PC-3 (cell line): Measurements from ENCODE around the gene TIPARP. TPM values are rescaled to one million over a fixed set of nuclear protein-coding genes. Genes with fewer than 3 reads are reported as not detected.

Experiments
- ATAC-seq: fragments of 200-7000 bp; cut with Tn5 transposase; 2 replicates; pipeline ENCODE4 v1.9.1; 2020; ENCODE audit warnings: mild to moderate bottlenecking, moderate library complexity
- BruUV-seq: library from RNA; stranded (reverse); fragments of 400-500 nt; replicated peaks from 2 replicates; lab custom pipeline; 2021; lab: Mats Ljungman, UMichigan
- CTCF ChIA-PET: fragments of 300-600 bp; sonication (Branson Sonifier 250); formaldehyde crosslinking; loops from one replicate; lab custom pipeline; 2022; ENCODE audit warnings: antibody characterized with exemption; lab: Charles Lee
- POLR2A ChIA-PET: fragments of 300-600 bp; sonication (Branson Sonifier 250); formaldehyde crosslinking; loops from one replicate; lab custom pipeline; 2022; ENCODE audit warnings: antibody characterized with exemption; ENCODE audit not compliant: unreplicated experiment; lab: Charles Lee
- DNase-seq: peaks from one replicate; pipeline ENCODE4 v3.0.0-alpha.2; 2015
- H2AFZ ChIP-seq: fragments of 300-600 bp; sonication (generic); 2 replicates; pipeline ENCODE4 v1.6.0; 2016; ENCODE audit warnings: antibody characterized with exemption, low read length
- H3F3A ChIP-seq: fragments of 300-600 bp; sonication (generic); one replicate; pipeline ENCODE4 v1.6.0; 2017; ENCODE audit warnings: antibody characterized with exemption, low read length, control low read depth, mild to moderate bottlenecking; ENCODE audit not compliant: unreplicated experiment
- H3K27ac ChIP-seq: fragments of 300-600 bp; sonication (generic); 2 replicates; pipeline ENCODE4 v1.5.1; 2016; ENCODE audit warnings: mild to moderate bottlenecking, low read length
- H3K27me3 ChIP-seq: fragments of 300-600 bp; sonication (generic); 2 replicates; pipeline ENCODE4 v1.6.1; 2016; ENCODE audit warnings: low read length, mixed read lengths
- H3K36me3 ChIP-seq: fragments of 300-600 bp; sonication (generic); 2 replicates; pipeline ENCODE4 v1.6.1; 2016; ENCODE audit warnings: low read depth, mixed run types, low read length, mixed read lengths
- H3K4me1 ChIP-seq: fragments of 300-600 bp; sonication (generic); 2 replicates; pipeline ENCODE4 v1.5.1; 2016; ENCODE audit warnings: low read length; ENCODE audit not compliant: insufficient read depth
- H3K4me2 ChIP-seq: fragments of 300-600 bp; sonication (generic); 2 replicates; pipeline ENCODE4 v1.6.0; 2016; ENCODE audit warnings: low read length
- H3K4me3 ChIP-seq: fragments of 300-600 bp; sonication (generic); 2 replicates; pipeline ENCODE4 v1.5.1; 2016; ENCODE audit warnings: mild to moderate bottlenecking, low read length, mixed read lengths
- H3K79me2 ChIP-seq: fragments of 300-600 bp; sonication (generic); 2 replicates; pipeline ENCODE4 v1.6.1; 2017; ENCODE audit warnings: low read length, mixed read lengths
- H3K9ac ChIP-seq: fragments of 300-600 bp; sonication (generic); 2 replicates; pipeline ENCODE4 v1.6.0; 2016; ENCODE audit warnings: mild to moderate bottlenecking, low read length
- H3K9me2 ChIP-seq: fragments of 300-600 bp; sonication (generic); replicated peaks from 2 replicates; pipeline ENCODE4 v1.6.1; 2016; ENCODE audit warnings: mixed run types, low read length, mixed read lengths
- H3K9me3 ChIP-seq: fragments of 300-600 bp; sonication (generic); 2 replicates; pipeline ENCODE4 v1.6.1; 2016; ENCODE audit warnings: low read length, mixed read lengths
- H4K20me1 ChIP-seq: fragments of 300-600 bp; sonication (generic); 2 replicates; pipeline ENCODE4 v1.6.1; 2016; ENCODE audit warnings: low read length, mixed read lengths
- CTCF ChIP-seq: fragments of 300-600 bp; sonication (generic); conservative IDR thresholded peaks from 2 replicates; pipeline ENCODE4 v1.5.1; 2017; ENCODE audit warnings: antibody characterized with exemption, low read depth, mild to moderate bottlenecking, low read length
- EZH2 ChIP-seq: fragments of 300-600 bp; sonication (generic); IDR thresholded peaks from one replicate; pipeline ENCODE4 v1.6.1; 2017; ENCODE audit warnings: antibody characterized with exemption, mild to moderate bottlenecking, low read length; ENCODE audit not compliant: unreplicated experiment
- EZH2phosphoT487 ChIP-seq: fragments of 300-600 bp; sonication (generic); IDR thresholded peaks from 2 replicates; pipeline ENCODE4 v1.6.1; 2018; ENCODE audit warnings: mild to moderate bottlenecking, antibody characterized with exemption, low read length, borderline replicate concordance
- intact Hi-C: fragments of 100-400 bp; cut with micrococcal nuclease; formaldehyde crosslinking; loops from 2 replicates; pipeline ENCODE4 v1.9.0; 2023
- total RNA-seq: library from RNA; depleted of rRNA; stranded (reverse); fragments of >200 nt; gene quantifications from 2 replicates; pipeline ENCODE4 v1.2.3, GENCODE V29; 2014

The TIPARP gene
- total RNA-seq, 1 experiment from 2014 or later, result 84.7 TPM

- H2AFZ ChIP-seq, result no peak overlapping the region
- DNase-seq (peak; percentile 55), ATAC-seq (peak; percentile 54)
- intact Hi-C loops, result no loop called here
- no peaks in the 10 kb centered on the region for H3K9me2 ChIP-seq
- no peak overlapping the region for H3K4me3 ChIP-seq
- peaks cover 21% of the 10 kb centered on the region for H3K4me1 ChIP-seq
- H3K27me3 ChIP-seq, result no peaks in the 10 kb centered on the region
- no TSS peak for BruUV-seq
- ChIA-PET CTCF (interaction anchor here (0.6 kb wide), 1 partner anchor 1119 kb away, joined by 3 read pairs; no protein-coding TSS in a partner anchor), POLR2A (no interaction called here)
- H3K36me3 ChIP-seq, result no peaks in the 10 kb centered on the region
- H3F3A ChIP-seq, result no peaks in the 10 kb centered on the region
- H4K20me1 ChIP-seq, result no peaks in the 10 kb centered on the region
- H3K9ac ChIP-seq, result no peak overlapping the region
- H3K9me3 ChIP-seq, result no peaks in the 10 kb centered on the region
- no peak overlapping the region for H3K27ac ChIP-seq
- TF ChIP-seq EZH2 (no peak), EZH2phosphoT487 (no peak), CTCF (no peak)
- no peak overlapping the region for H3K4me2 ChIP-seq
- no peaks in the 10 kb centered on the region for H3K79me2 ChIP-seq
Measured at GRCh38 chr3:156665291-156665690, 9.1 kb upstream of the TIPARP start.

DNA sequence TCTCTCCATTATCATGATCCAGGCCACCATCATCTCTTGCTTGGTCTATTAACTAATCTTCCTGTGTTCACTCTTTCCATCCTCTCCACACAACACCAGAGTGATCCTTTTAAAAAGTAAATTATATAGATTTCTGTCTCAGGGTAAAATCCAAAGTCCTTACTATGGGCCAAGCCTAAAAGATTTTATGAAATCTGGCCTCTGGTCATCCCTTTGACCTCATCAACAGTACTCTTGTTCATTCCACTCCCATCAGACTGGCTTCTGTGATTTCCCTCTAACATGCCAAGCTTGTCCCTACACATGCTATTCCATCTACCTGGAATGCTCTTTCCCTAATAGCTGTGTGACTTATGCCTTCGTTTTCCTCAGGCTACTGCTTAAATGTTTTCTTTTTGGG, 8.3 kb upstream of the TIPARP start:
- BruUV-seq, result no TSS peak
- CTCF ChIA-PET, result no interaction called here
- Histone ChIP-seq H4K20me1 (no peaks in the 10 kb centered on the region), H3K27ac (no peak overlapping the region), H3K9me3 (no peaks in the 10 kb centered on the region), H3K79me2 (no peaks in the 10 kb centered on the region), H3K4me3 (no peak overlapping the region), H3K27me3 (no peaks in the 10 kb centered on the region), H2AFZ (no peak overlapping the region), H3K4me1 (peaks cover 21% of the 10 kb centered on the region), H3K36me3 (no peaks in the 10 kb centered on the region), H3K9me2 (no peaks in the 10 kb centered on the region), H3F3A (no peaks in the 10 kb centered on the region), H3K9ac (no peak overlapping the region), H3K4me2 (no peak overlapping the region)
- intact Hi-C loops, result no loop called here
- TF ChIP-seq CTCF (no peak), EZH2phosphoT487 (no peak), EZH2 (no peak)
- no peak for DNase-seq
- POLR2A ChIA-PET, result no interaction called here
- no peak for ATAC-seq

DNA sequence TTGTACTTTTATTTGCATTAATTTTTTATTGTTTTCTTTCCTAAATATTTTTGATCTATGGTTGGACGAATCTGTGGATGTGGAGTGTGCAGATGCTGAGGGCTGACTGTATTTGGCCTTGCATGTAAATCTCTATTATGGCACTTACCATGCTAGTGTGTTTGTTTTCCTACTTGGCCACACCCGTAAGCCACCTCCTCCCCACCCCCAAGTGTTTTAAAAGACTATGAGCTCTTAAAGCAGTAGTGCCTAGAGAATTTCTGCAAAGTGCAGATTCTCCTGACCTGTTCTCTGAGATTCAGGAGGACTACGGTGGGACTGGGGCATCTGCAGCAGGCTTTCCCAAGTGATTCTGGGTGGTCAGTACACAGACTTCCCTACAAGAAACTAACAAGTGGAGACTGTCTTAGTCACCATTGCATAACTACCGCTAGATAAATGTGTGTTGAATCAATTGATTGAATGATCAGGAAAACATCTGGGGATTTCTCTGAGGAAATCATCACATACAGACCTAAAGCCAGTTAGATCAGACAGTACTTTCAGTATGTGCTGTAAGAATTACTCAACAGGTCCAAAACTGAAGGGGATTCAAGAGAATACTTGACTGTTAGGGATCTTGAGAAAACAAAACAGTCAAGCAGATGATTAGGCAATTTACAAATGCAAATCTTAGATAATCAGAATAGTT, 6.2 kb upstream of the TIPARP start:
- ChIA-PET CTCF (no interaction called here), POLR2A (no interaction called here)
- Histone ChIP-seq H3K9me2 (no peaks in the 10 kb centered on the region), H3K36me3 (no peaks in the 10 kb centered on the region), H3K79me2 (no peaks in the 10 kb centered on the region), H3K9me3 (no peaks in the 10 kb centered on the region), H3K27ac (no peak overlapping the region), H4K20me1 (no peaks in the 10 kb centered on the region), H3K4me1 (peaks cover 21% of the 10 kb centered on the region), H3K4me2 (no peak overlapping the region), H3F3A (no peaks in the 10 kb centered on the region), H3K4me3 (no peak overlapping the region), H3K27me3 (no peaks in the 10 kb centered on the region), H2AFZ (no peak overlapping the region), H3K9ac (no peak overlapping the region)
- peak; percentile 32 for DNase-seq
- intact Hi-C loops, result loop anchor here (1.0 kb wide), 1 partner anchor 38 kb away; no protein-coding TSS in a partner anchor
- TF ChIP-seq CTCF (no peak), EZH2 (no peak), EZH2phosphoT487 (no peak)
- BruUV-seq, result no TSS peak
- peak; percentile 89 for ATAC-seq
